Activated T-cell treated with anti-CD3 and anti-CD28 coated beads for 4 hours (primary cell): ENCODE results near the gene CTRL.

Experiments used
- DNase-seq: peaks from one replicate; pipeline ENCODE4 v3.0.0-alpha.2; 2020

CTRL gene

GRCh38 chr16:67962135-67962534, 30.5 kb upstream of the CTRL start:
- no peak for DNase-seq

DNA sequence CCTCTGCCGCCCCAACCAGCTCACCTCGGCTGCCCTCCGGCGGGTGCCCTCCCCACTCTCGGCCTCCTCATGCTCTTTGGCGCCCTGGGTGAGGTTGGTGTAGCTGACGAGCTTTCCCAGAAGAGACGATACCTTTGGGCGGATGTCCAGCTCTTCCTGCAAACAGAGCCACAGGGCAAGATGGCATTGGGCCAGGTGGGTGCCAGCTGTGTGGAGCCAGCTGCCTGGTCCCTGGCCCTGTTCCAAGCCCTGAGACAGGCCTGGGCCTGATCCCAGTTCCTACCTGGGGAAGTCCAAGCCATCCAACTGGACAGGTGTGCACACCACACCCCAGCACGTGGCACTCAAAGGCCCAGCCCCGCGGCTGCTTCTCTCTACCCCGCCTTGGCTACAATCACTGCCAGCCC, 29.9 kb upstream of the CTRL start:
- DNase-seq, result no peak

DNA sequence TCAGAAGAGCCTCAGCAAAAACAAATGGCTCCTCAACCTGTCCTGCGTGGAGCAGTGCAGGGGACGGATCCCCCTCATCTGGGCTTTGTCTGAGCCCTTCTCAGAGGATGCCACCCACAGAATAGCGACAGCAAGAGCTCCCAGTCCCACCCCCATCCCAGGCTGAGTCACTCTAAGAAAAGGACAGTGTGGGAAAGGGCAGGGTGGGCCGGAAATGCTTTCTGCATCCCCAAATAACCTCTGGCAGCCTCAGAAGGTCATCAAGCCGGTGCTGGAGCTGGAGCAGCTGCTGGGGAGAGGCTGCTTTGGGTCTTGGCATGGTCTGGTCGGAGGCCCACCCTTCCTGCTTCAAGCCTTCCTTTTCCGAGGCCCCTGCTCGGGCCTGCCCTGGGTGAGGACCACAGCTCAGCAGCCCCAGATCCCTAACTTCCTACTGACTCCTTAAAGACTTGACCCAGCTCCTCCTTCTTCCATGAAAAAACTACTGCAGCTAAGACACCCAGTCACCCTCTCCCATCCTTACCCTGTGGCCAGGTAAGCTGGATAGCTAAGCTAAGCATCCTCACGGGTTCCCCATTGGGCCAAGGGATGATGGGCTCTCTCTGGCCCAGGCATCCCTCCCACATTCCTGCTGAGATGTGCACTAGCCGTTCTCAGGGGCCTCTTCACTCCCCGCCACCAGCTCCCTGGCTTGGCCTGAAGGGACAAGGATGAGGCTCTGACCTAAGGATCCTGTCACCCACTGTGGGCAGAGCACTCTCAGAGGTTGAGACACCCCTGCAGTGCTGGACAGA, 28.1 kb upstream of the CTRL start:
- DNase-seq, result no peak

DNA sequence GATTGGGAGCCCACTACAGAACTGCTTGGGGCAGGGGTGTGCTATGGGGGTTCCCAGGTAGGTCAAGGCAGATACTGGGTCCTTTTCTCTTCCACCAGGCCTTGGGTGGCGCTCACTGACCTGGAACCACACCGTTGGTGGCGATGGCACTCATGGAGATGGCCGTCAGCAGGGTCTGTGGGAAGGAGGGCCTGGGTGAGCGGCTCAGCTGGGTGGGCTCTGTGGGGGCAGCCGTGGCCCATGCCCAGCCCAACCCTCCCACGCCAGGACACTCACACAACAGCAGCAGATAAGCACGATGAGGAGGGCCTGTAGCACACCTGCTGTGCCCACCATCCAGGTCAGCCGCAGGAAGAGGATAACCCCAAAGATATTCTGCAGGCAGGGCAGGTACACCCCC, 26.0 kb upstream of the CTRL start:
- DNase-seq, result no peak

DNA sequence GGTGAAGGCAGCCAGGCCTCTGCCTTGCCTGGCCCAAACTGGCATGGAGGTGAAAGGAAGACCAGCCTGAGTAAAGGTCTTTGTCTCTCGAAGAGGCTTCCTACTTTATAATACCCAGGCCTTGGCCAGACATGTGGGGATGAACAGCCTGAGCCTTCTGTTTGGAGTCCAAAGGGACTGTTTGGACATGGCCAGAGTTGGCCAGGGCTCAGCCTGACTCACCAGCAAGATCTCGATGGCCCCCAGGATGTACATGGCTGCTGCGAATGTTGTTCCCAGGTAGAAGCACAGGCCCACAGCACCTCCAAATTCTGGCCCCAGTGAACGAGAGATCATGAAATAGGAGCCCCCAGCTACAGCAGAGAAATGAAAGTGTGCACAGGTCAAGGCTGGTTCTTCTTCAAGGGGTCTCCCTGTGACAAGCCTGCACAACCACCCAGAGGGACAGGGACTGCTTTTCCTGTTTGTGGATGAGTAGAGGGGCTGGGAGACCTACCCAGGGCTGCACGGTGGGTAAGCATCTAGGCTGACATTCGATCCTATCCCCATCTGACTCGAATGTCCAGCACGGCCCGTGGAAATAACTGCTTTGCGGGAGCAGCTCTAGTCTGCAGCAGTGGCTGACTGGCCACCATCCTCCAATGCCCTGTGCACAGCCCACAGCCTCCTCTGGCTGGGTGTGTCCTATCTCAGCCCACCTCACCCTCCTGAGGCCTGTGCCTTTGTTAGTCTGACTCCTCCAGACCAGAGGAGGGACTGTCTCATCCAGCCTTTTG, 22.9 kb upstream of the CTRL start:
- DNase-seq, result no peak

- no peak for DNase-seq
Measured at GRCh38 chr16:67953641-67954375, 22.1 kb upstream of the CTRL start.

- DNase-seq, result no peak
Measured at GRCh38 chr16:67951485-67951884, 19.8 kb upstream of the CTRL start.

DNA sequence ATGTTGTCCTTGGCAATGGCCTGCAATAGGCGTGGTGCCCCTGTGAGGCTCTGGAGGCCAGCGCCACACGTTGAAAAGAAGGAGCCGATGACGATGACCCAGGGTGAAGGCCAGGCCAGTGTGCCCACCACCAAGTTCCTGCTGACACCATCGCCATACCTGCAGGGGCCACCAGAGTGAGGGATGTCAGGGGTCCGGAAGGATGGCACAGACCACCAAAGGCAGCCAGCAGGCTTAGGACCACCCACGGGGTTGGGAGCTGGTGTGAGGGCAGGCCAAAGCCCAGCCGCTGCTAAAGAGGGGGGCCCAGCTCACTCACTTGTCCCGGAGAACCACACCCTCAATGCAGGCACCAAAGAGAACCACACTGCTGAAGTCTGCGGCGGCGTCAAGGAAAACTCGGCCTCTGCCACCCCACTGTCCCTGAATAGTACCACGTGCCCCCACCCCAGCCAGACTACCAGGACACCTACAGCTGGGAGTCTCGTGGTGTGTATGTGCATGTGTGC, 18.7 kb upstream of the CTRL start:
- DNase-seq, result no peak

- no peak for DNase-seq
Measured at GRCh38 chr16:67949645-67950044, 18.0 kb upstream of the CTRL start.

DNA sequence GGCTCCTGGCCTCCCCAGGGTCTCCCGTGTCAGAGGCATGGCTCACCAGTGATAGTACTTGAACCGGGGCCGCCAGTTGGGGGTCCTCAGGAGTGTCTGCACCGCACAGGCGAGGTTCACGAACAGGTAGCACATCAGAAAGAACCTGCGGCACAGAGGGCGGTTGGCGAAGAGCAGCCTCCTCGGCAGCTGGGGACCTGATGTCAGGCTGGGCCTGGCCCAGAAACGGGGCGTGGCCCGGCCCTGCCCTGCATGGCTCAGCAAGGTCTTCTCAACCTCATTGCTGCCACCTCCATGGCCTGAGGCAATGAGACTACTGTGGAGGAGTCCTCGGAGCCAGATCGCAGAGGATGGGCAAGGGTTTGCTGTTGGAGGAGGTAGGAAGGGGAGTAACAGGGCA, 16.4 kb upstream of the CTRL start:
- no peak for DNase-seq

DNA sequence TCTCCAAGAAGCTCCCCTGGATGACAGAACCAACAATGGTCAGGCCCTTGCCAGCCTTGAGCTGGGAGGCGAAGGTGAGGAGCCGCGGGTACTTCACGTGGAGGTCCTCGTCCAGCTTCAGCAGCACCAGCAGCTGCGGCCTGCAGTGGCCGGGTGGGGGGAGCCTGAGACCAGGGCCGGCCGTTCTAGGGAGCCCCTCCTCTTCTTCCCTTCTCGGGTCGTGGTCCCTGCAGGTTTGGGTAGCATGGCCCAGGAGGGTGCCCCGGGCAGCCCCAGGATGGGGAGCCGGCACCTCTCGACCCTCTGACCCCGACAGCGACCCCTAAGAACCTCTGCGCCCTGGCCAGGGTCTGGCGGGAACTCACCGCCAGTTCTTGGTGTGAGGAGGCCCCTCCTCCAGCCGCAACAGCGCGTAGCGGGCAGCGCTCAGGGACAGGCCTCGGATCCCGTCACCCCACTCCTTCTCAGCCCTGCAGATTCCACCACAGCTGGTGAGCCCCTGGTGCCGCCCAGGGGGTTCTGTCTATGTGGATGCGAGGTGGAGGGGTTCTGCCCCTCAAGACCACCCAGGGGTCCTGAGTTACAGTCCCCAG, 15.4 kb upstream of the CTRL start:
- no peak for DNase-seq

- DNase-seq, result no peak
Measured at GRCh38 chr16:67946128-67946569, 14.5 kb upstream of the CTRL start.

DNA sequence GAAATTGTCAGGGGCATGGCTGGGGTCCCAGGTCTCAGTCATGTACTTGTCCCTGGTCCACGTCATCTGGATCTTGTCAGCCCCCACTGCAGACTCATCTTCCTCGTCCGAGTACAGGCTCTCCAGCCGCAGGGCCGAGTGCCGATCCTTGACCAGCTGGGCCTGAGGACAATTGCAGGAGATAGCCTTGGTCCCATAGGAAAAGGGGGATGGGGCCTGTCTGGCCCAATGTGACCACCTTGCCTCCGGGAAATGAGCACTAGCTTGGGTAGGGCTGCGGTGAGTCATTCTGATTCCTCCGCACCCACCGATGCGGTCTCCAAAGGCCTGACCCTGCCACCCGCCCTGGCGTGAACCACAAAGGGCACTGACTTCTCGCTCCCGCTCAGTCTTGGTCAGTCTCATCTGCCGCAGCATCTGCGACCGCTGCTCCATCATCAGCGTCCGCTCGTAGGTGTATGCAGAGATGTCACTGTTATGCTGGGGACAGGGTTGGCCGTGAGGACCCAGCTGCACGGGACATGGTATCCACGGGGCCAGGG, 13.8 kb upstream of the CTRL start:
- no peak for DNase-seq

GRCh38 chr16:67944690-67945391, 13.2 kb upstream of the CTRL start:
- DNase-seq, result no peak

DNA sequence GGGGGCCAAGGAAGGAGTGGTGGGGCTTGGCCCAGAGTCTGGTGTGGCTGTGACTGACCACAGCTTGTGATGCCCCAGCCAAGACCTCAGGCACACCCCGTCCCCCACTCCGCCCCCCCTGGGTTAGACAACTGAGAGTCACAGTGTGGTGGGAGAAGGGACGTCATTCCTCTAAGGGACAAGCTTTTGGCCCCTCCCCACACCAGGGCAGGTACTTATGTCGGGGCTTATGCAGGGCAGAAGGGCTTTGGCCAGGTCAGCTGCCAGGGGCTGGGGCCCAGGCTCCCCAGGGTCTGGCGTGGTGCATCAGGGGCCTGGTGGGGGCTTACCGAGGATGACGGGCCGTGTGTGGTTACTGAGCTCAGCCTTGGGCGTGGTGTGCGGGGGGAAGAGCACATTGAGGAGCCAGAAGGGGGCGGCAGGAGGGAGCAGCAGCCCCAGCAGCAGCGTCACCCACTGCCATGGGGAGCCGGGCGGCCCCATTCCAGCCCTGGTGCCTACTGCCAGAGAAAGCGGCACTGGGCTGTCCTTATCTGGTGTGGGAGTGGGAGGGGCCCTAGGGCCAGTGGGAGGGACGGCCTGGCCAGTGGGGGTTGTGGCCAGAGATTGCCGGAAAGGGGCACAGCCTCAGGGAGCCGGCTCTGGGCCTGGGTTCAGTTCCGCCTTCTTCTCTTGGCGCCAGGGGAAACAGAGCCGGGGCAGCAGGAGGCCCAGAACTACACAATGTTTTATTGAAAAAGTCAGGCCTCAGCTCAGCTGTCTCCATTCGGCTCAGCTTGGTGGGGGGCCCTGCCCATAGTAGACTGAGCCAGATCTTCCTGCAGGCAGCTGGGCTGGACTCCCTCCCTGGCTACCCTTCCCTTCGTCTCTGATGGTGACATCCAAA, 12.2 kb upstream of the CTRL start, which contains the start of gene LCAT:
LCAT (minus strand) TSS at position 502 of the 886 bp plus-strand sequence; CDS start at position 483, 19 bp downstream.
- DNase-seq, result no peak

DNA sequence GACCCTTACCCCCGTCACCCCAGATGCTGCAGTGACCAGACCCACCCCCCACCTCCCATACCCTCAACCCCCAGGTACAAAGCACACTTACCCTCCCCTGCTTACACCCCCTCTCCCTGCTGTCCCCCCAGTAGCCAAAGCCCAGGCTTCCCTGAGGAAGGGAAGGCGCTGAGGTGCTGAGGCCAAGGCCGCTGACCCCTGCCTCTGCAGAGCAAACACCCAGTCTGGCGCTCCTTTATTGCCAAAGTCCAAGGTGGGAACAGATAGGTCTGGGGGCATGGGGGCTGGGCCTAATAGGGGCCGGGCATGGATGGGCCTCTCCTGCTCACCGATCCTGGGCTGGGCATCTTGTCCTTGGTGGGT, 11.6 kb upstream of the CTRL start:
- DNase-seq, result no peak

DNA sequence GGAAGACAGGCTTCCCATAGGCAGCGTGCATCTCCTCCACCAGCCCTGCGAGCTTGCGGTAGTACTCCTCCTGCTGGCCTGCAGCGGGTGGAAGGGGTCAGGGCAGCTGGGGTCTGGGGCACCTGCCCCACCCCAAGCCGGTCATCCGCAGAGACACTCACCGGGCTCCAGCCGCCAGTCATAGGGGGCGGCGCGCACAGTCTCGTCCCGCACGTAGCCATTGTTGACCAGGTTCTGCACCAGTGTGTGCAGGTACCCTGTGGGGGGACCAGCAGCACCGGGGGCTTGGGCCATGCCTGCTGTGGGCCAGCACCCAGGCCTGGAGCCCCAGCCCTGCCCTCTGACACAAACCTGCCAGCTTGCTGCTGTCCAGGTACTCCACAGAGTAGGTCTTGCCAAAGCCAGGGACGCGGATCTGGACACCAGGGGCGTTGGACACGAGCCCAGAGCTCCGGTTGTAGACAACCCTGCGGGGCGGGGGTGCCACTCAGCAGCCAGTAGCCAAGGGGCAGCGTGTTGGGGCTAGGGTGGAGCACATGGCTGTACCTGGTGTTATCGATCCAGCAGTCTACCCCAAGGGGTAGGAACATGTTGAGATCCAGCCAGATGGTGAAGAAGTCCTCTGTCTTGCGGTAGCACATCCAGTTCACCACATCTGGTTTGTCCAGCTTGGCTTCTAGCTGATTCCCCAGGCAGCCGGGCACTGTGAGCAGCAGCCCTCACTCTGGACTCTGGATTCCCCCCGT, 11.0 kb upstream of the CTRL start:
- DNase-seq, result no peak

GRCh38 chr16:67942200-67942509, 10.5 kb upstream of the CTRL start:
- no peak for DNase-seq

- no peak for DNase-seq
Measured at GRCh38 chr16:67941469-67942199, 10.0 kb upstream of the CTRL start.
